HepG2 (cell line): ENCODE data around the gene TTC23L. TPM values are rescaled to one million over a fixed set of nuclear protein-coding genes. Genes with fewer than 3 reads are reported as not detected.

Source experiments
- CHCHD3 ChIP-seq: sonication (generic); formaldehyde crosslinking; IDR thresholded peaks from 2 replicates; pipeline ENCODE4 v1.8.0; 2022; ENCODE audit warnings: mild to moderate bottlenecking, missing genetic modification reagents, moderate library complexity
- DDIT3 ChIP-seq: sonication (generic); formaldehyde crosslinking; IDR thresholded peaks from 2 replicates; pipeline ENCODE4 v1.4.0; 2020; ENCODE audit warnings: mild to moderate bottlenecking, missing genetic modification reagents
- ELF3 ChIP-seq: IDR thresholded peaks from 2 replicates; pipeline ENCODE4 v1.6.1; 2016; ENCODE audit warnings: missing genetic modification reagents, missing compliant biosample characterization
- FOXK2 ChIP-seq: fragments of 450-650 bp; IDR thresholded peaks from 2 replicates; pipeline ENCODE4 v1.6.1; 2016
- IRX3 ChIP-seq: sonication (generic); formaldehyde crosslinking; IDR thresholded peaks from 2 replicates; pipeline ENCODE4 v1.8.1; 2023; ENCODE audit warnings: mild to moderate bottlenecking, low read depth, missing genetic modification reagents, borderline replicate concordance
- NCOA5 ChIP-seq: sonication (generic); formaldehyde crosslinking; IDR thresholded peaks from 2 replicates; pipeline ENCODE4 v1.4.0; 2020; ENCODE audit warnings: missing genetic modification reagents
- RCOR2 ChIP-seq: IDR thresholded peaks from 2 replicates; pipeline ENCODE4 v1.6.1; 2016; ENCODE audit warnings: missing biosample characterization, missing genetic modification reagents
- RFX1 ChIP-seq: fragments of 450-650 bp; IDR thresholded peaks from 2 replicates; pipeline ENCODE4 v1.6.1; 2017
- SP5 ChIP-seq: IDR thresholded peaks from 2 replicates; pipeline ENCODE4 v1.6.1; 2016; ENCODE audit warnings: low read depth, borderline replicate concordance
- STAG1 ChIP-seq: sonication (generic); formaldehyde crosslinking; IDR thresholded peaks from 2 replicates; pipeline ENCODE4 v1.4.0; 2020; ENCODE audit warnings: missing genetic modification reagents
- ZBTB1 ChIP-seq: sonication (generic); formaldehyde crosslinking; IDR thresholded peaks from 2 replicates; pipeline ENCODE4 v1.4.0; 2020; ENCODE audit warnings: missing genetic modification reagents, borderline replicate concordance
- ZBTB20 ChIP-seq: sonication (generic); formaldehyde crosslinking; IDR thresholded peaks from 2 replicates; pipeline ENCODE4 v1.8.1; 2023; ENCODE audit warnings: missing genetic modification reagents, low read depth, mild to moderate bottlenecking, borderline replicate concordance
- ZFP62 ChIP-seq: sonication (generic); formaldehyde crosslinking; IDR thresholded peaks from 2 replicates; pipeline ENCODE4 v1.4.0; 2020; ENCODE audit warnings: missing genetic modification reagents
- ZNF205 ChIP-seq: IDR thresholded peaks from 2 replicates; pipeline ENCODE4 v1.6.1; 2018; ENCODE audit warnings: missing biosample characterization, missing genetic modification reagents
- ZNF382 ChIP-seq: sonication (generic); formaldehyde crosslinking; IDR thresholded peaks from 2 replicates; pipeline ENCODE4 v1.5.0; 2020; ENCODE audit warnings: missing genetic modification reagents, mild to moderate bottlenecking, borderline replicate concordance
- ZNF460 ChIP-seq: sonication (generic); formaldehyde crosslinking; IDR thresholded peaks from 2 replicates; pipeline ENCODE4 v1.5.1; 2020; ENCODE audit warnings: missing genetic modification reagents, mild to moderate bottlenecking, borderline replicate concordance
- ZNF563 ChIP-seq: sonication (generic); formaldehyde crosslinking; IDR thresholded peaks from 2 replicates; pipeline ENCODE4 v1.8.0; 2022; ENCODE audit warnings: mild to moderate bottlenecking, moderate library complexity, missing genetic modification reagents
- ZNF605 ChIP-seq: sonication (generic); formaldehyde crosslinking; IDR thresholded peaks from 2 replicates; pipeline ENCODE4 v1.8.0; 2022; ENCODE audit warnings: mild to moderate bottlenecking, missing genetic modification reagents
- ZNF788 ChIP-seq: sonication (generic); formaldehyde crosslinking; IDR thresholded peaks from 2 replicates; pipeline ENCODE4 v1.5.0; 2020; ENCODE audit warnings: mild to moderate bottlenecking, missing genetic modification reagents, borderline replicate concordance
- ZSCAN31 ChIP-seq: sonication (generic); formaldehyde crosslinking; IDR thresholded peaks from 2 replicates; pipeline ENCODE4 v1.5.0; 2020; ENCODE audit warnings: low read depth, mild to moderate bottlenecking, missing genetic modification reagents
- polyA plus RNA-seq, 8 experiments: library from polyadenylated mRNA; depleted of rRNA in 3 of 8; stranded (reverse) in 7 of 8; unstranded in 1 of 8; fragments of >200 nt; fragmentation: Illumina TruSeq in 4 of 8; extraction: Trizol in 4 of 8; gene quantifications; 2 replicates each; pipeline versions ENCODE4 v1.2.1 to v1.2.3, GENCODE V29; 2011 to 2016; ENCODE audit warnings: low read depth in 4 of 8, missing spikeins in 1 of 8, mixed read lengths in 1 of 8; ENCODE audit not compliant: insufficient read depth in 1 of 8
- total RNA-seq, 5 experiments: library from RNA; depleted of rRNA; stranded (reverse); fragments of >200 nt; fragmentation: Illumina TruSeq; extraction: Trizol; gene quantifications; 2 replicates each; pipeline ENCODE4 v1.2.3, GENCODE V29; 2016; ENCODE audit warnings: low read depth in 1 of 5
- TF ChIP-seq, protein P1 (sequence below): sonication (generic); formaldehyde crosslinking; IDR thresholded peaks from 2 replicates; pipeline ENCODE4 v1.4.0; 2020; ENCODE audit warnings: missing genetic modification reagents
- TF ChIP-seq, protein P2 (sequence below): sonication (generic); formaldehyde crosslinking; IDR thresholded peaks from 2 replicates; pipeline ENCODE4 v1.5.1; 2020; ENCODE audit warnings: missing genetic modification reagents, mild to moderate bottlenecking, borderline replicate concordance
- TF ChIP-seq, protein P3 (sequence below): IDR thresholded peaks from 2 replicates; pipeline ENCODE4 v1.6.1; 2016; ENCODE audit warnings: low read depth, control low read depth

The TTC23L gene
- total and polyA plus RNA-seq, 2 of the 13 experiments (the other 11 are each of a cell fraction or from before 2014, with no cell fraction given), result 0.37 to 1.4 TPM

GRCh38 chr5:34838785-34839714 is at the start of gene TTC23L (continued):
- TF ChIP-seq DDIT3 (CRISPR knock-in tag) (no peak), ZNF460 (CRISPR knock-in tag) (no peak; the same call in 1 of the 2 replicates), ZNF382 (CRISPR knock-in tag) (no peak), RFX1 (peak; percentile 100), CHCHD3 (no peak), SP5 (CRISPR knock-in tag) (peak; percentile 85; the same call in 1 of the 2 replicates), ZFP62 (no peak), RCOR2 (CRISPR knock-in tag) (peak; percentile 28; the same call in 1 of the 2 replicates), IRX3 (CRISPR knock-in tag) (no peak), ELF3 (CRISPR knock-in tag) (peak; percentile 69), ZNF563 (CRISPR knock-in tag) (0 out of 2 replicates have a peak, but pooled peaks have one; percentile 39), FOXK2 (peak; percentile 74; the same call in 1 of the 2 replicates), STAG1 (CRISPR knock-in tag) (peak; percentile 27; the same call in 1 of the 2 replicates), ZNF205 (peak; percentile 83), ZBTB1 (CRISPR knock-in tag) (no peak), ZNF788 (CRISPR knock-in tag) (peak; percentile 80; the same call in 1 of the 2 replicates), NCOA5 (no peak), ZBTB20 (CRISPR knock-in tag) (0 out of 2 replicates have a peak, but pooled peaks have one; percentile 45), ZNF605 (peak; percentile 91), ZSCAN31 (peak; percentile 88; the same call in 1 of the 2 replicates)
- TF ChIP-seq, protein P1, sequence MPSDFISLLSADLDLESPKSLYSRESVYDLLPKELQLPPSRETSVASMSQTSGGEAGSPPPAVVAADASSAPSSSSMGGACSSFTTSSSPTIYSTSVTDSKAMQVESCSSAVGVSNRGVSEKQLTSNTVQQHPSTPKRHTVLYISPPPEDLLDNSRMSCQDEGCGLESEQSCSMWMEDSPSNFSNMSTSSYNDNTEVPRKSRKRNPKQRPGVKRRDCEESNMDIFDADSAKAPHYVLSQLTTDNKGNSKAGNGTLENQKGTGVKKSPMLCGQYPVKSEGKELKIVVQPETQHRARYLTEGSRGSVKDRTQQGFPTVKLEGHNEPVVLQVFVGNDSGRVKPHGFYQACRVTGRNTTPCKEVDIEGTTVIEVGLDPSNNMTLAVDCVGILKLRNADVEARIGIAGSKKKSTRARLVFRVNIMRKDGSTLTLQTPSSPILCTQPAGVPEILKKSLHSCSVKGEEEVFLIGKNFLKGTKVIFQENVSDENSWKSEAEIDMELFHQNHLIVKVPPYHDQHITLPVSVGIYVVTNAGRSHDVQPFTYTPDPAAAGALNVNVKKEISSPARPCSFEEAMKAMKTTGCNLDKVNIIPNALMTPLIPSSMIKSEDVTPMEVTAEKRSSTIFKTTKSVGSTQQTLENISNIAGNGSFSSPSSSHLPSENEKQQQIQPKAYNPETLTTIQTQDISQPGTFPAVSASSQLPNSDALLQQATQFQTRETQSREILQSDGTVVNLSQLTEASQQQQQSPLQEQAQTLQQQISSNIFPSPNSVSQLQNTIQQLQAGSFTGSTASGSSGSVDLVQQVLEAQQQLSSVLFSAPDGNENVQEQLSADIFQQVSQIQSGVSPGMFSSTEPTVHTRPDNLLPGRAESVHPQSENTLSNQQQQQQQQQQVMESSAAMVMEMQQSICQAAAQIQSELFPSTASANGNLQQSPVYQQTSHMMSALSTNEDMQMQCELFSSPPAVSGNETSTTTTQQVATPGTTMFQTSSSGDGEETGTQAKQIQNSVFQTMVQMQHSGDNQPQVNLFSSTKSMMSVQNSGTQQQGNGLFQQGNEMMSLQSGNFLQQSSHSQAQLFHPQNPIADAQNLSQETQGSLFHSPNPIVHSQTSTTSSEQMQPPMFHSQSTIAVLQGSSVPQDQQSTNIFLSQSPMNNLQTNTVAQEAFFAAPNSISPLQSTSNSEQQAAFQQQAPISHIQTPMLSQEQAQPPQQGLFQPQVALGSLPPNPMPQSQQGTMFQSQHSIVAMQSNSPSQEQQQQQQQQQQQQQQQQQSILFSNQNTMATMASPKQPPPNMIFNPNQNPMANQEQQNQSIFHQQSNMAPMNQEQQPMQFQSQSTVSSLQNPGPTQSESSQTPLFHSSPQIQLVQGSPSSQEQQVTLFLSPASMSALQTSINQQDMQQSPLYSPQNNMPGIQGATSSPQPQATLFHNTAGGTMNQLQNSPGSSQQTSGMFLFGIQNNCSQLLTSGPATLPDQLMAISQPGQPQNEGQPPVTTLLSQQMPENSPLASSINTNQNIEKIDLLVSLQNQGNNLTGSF (CRISPR knock-in tag), result peak; percentile 89; the same call in 1 of the 2 replicates
- TF ChIP-seq, protein P2, sequence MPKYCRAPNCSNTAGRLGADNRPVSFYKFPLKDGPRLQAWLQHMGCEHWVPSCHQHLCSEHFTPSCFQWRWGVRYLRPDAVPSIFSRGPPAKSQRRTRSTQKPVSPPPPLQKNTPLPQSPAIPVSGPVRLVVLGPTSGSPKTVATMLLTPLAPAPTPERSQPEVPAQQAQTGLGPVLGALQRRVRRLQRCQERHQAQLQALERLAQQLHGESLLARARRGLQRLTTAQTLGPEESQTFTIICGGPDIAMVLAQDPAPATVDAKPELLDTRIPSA (CRISPR knock-in tag), result no peak
- TF ChIP-seq, protein P3, sequence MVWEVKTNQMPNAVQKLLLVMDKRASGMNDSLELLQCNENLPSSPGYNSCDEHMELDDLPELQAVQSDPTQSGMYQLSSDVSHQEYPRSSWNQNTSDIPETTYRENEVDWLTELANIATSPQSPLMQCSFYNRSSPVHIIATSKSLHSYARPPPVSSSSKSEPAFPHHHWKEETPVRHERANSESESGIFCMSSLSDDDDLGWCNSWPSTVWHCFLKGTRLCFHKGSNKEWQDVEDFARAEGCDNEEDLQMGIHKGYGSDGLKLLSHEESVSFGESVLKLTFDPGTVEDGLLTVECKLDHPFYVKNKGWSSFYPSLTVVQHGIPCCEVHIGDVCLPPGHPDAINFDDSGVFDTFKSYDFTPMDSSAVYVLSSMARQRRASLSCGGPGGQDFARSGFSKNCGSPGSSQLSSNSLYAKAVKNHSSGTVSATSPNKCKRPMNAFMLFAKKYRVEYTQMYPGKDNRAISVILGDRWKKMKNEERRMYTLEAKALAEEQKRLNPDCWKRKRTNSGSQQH (CRISPR knock-in tag), result no peak
